AG04450 (cell line): ENCODE results near the gene UTP11. TPM values are rescaled to one million over a fixed set of nuclear protein-coding genes. Genes with fewer than 3 reads are reported as not detected.
A peak's percentile ranks its signal among the peaks of the same experiment; 100 is the strongest.

Experiments
- CTCF ChIA-PET: fragments of 300-600, 350-600 bp; formaldehyde crosslinking; extraction: SDS; loops from one replicate; lab custom pipeline; 2022; ENCODE audit warnings: antibody characterized with exemption, inconsistent platforms; lab: Charles Lee
- POLR2A ChIA-PET: fragments of 350-600 bp; formaldehyde crosslinking; extraction: SDS; loops from one replicate; lab custom pipeline; 2021; ENCODE audit warnings: antibody characterized with exemption, inconsistent platforms; lab: Yijun Ruan, JAX
- DNase-seq: peaks from one replicate; pipeline ENCODE4 v3.0.0-alpha.2; 2011; ENCODE audit warnings: low read depth, low spot score
- H3K27ac ChIP-seq: one replicate; pipeline ENCODE4 v1.5.1; 2012; ENCODE audit warnings: low read depth, low read length, control low read depth
- H3K27me3 ChIP-seq: one replicate; pipeline ENCODE4 v1.6.0; 2012; ENCODE audit warnings: low read length; ENCODE audit not compliant: control insufficient read depth, insufficient read depth
- H3K4me3 ChIP-seq: 2 replicates; pipeline ENCODE4 v1.5.1; 2011; ENCODE audit warnings: mild to moderate bottlenecking, low read depth, low read length, control low read depth
- H3K9me3 ChIP-seq: 2 replicates; pipeline ENCODE4 v1.5.1; 2012; ENCODE audit warnings: low read length; ENCODE audit not compliant: control insufficient read depth, insufficient read depth
- polyA plus RNA-seq: library from polyadenylated mRNA; depleted of rRNA; stranded (reverse); fragments of >200 nt; gene quantifications from 2 replicates; pipeline ENCODE4 v1.2.3, GENCODE V29; 2011
- TF ChIP-seq, protein P1 (sequence below): IDR thresholded peaks from 2 replicates; pipeline ENCODE4 v1.5.1; 2011; ENCODE audit warnings: low read depth, low read length, control low read depth, inconsistent platforms

The UTP11 gene
- polyA plus RNA-seq, 1 experiment: 43.8 TPM

DNA sequence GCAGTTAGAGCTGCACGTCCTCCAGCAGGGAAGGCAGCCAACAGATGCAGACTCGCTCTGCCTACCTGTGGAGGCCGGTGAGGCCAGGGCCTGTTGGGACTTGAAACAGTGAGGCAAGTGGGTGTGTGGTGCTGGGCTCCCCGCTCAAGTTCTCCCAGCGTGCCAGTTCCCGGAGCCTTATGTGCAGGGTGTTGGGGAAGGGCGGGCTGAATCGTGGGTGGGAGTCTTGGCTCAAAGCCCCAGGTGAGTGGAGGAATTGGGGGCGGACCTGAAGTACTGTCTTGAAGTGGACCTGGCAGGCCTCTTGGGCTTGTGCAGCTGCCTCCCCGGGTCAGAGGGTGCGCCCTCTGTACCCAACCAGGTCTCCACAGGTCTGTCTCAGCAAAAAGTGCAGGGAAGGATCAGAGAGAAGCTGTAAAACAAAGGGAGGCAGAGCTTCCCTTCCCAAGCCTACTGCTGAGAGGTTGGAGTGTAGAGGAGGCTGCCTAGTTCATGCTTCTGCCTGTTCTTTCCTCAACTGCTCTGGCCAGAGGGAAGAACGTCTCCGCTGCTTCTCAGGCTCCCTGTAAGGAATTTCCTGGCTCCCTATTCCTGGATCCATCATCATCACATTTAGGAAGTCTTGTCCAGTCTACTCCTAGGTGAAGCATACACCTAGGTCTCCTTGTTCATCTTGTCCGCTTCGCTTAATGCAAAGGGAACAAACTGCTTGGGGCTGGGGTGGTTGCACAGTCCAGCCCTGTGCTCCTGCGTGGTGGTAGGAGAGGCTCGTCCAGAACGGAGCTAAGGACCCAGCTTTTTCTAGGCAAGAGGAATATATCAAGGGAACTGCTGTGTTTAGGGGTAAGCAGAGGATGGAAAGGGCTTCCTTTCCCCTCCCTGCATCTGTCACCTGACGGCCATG, 14.9 kb downstream of the UTP11 start:
- TF ChIP-seq, protein P1, sequence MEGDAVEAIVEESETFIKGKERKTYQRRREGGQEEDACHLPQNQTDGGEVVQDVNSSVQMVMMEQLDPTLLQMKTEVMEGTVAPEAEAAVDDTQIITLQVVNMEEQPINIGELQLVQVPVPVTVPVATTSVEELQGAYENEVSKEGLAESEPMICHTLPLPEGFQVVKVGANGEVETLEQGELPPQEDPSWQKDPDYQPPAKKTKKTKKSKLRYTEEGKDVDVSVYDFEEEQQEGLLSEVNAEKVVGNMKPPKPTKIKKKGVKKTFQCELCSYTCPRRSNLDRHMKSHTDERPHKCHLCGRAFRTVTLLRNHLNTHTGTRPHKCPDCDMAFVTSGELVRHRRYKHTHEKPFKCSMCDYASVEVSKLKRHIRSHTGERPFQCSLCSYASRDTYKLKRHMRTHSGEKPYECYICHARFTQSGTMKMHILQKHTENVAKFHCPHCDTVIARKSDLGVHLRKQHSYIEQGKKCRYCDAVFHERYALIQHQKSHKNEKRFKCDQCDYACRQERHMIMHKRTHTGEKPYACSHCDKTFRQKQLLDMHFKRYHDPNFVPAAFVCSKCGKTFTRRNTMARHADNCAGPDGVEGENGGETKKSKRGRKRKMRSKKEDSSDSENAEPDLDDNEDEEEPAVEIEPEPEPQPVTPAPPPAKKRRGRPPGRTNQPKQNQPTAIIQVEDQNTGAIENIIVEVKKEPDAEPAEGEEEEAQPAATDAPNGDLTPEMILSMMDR: no peak
- ChIA-PET POLR2A (interaction anchor here (0.6 to 1.3 kb wide), 2 partner anchors 15 to 220 kb away, joined by 3 to 4 read pairs; partner anchors contain the start of genes C1orf122, UTP11 and YRDC), CTCF (interaction anchor here (0.5 to 4.8 kb wide), 12 partner anchors 8 to 1092 kb away, joined by 3 to 39 read pairs (median 4); partner anchors contain the start of gene SF3A3)
- no peak for DNase-seq
- Histone ChIP-seq H3K27me3 (no peaks in the 10 kb centered on the region), H3K9me3 (no peaks in the 10 kb centered on the region), H3K27ac (no peak overlapping the region), H3K4me3 (no peak overlapping the region)

DNA sequence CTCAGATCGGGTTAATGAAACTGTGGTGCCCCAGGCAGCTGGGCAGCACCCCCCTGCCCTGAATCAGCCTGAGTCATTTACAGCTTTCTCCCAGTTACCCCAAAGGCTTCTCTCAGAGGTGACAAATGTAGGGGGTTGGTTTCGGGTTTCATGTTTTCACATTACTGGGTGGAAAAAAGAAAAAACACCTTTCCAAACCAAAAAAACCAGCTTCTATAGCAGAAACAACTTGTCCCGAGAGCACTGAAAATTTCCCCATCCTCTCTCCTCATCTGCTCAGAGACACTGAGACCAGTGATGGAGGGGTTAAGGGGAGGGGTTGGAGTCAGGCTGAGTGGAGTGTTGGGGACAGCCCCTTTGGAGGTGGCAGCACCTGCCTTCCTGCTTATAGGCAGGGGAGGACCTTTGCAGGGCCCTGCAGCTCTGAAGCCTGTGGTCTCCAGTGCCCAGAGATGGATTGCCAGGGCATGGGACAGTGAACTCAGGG, 15.6 kb downstream of the UTP11 start:
- no peaks in the 10 kb centered on the region for H3K9me3 ChIP-seq
- H3K27me3 ChIP-seq: no peaks in the 10 kb centered on the region
- TF ChIP-seq, protein P1: no peak
- H3K27ac ChIP-seq: no peak overlapping the region
- H3K4me3 ChIP-seq: no peak overlapping the region
- DNase-seq: no peak
- POLR2A ChIA-PET: no interaction called here
- CTCF ChIA-PET: interaction anchor here (0.9 to 4.8 kb wide), 5 partner anchors 9 to 806 kb away, joined by 3 to 39 read pairs (median 18); partner anchors contain the start of gene SF3A3

DNA sequence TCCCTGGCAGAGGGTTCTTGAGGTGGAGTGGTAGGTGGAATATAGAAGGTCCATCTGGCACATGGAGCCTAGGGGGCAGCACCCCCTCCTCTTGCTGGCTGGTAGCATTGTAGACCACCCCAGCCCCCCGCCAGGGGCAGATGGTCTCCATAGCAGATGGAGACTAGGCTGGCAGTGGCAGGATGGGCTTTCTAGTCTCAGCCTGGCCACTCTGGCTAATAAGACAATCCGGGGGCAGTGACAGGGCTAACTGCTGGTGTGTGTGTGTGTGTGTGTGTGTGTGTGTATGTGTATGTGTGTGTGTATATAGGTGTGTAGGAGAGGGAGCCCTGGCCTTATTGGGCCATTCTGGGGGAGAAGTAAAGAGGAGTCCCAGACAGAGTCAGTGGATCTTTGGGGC, 16.1 kb downstream of the UTP11 start:
- Histone ChIP-seq H3K4me3 (no peak overlapping the region), H3K27ac (peak overlapping the region; percentile 80), H3K9me3 (no peaks in the 10 kb centered on the region), H3K27me3 (no peaks in the 10 kb centered on the region)
- no peak for DNase-seq
- ChIA-PET POLR2A (interaction anchor here (0.9 to 1.0 kb wide), 2 partner anchors 8 to 108 kb away, joined by 3 to 4 read pairs; no protein-coding TSS in a partner anchor), CTCF (interaction anchor here (1.0 to 4.8 kb wide), 4 partner anchors 9 to 809 kb away, joined by 3 to 39 read pairs (median 20); no protein-coding TSS in a partner anchor)
- TF ChIP-seq, protein P1: 0 out of 2 replicates have a peak, but pooled peaks have one; percentile 8

DNA sequence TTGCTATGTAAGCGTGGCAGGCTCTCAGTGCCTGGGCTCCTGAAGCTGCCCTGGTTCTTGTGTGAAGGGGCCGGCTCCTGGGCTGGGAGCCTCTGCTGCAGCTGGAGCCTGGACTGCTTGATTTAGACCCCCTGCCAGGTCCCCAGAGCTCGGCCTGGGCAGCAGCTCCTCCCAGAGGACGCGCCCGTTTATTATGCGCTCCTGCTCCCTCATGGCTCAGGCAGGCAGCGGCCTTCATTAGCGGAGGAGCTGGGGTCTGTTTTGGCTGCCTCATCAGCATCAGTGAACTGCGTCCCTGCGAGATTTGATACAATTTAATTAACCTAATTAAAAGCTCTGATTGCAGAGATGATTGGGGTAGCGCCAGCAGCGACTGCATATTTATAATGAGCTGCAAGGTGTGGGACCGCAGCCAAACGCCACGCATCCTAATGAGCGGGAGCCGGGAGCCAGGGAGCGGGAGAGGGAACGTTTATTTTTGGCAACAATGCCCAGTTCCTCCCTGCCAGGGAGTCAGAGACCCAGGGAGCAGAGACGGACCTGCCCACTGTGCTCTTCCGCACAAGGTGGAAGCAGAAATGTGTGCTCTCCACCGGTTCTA, 16.6 kb downstream of the UTP11 start:
- no peaks in the 10 kb centered on the region for H3K27me3 ChIP-seq
- CTCF ChIA-PET: interaction anchor here (1.0 to 4.8 kb wide), 3 partner anchors 10 to 808 kb away, joined by 3 to 39 read pairs (median 18); no protein-coding TSS in a partner anchor
- POLR2A ChIA-PET: interaction anchor here (0.9 to 1.0 kb wide), 2 partner anchors 9 to 107 kb away, joined by 3 to 4 read pairs; no protein-coding TSS in a partner anchor
- H3K4me3 ChIP-seq: no peak overlapping the region
- H3K27ac ChIP-seq: peak overlapping the region; percentile 80
- TF ChIP-seq, protein P1: no peak
- DNase-seq: no peak
- no peaks in the 10 kb centered on the region for H3K9me3 ChIP-seq
